ENCODE results near the gene KIAA0232.

- TF ChIP-seq CTCF (conservative IDR thresholded peaks at IDR 0.05 in 1 of 2, IDR thresholded peaks at IDR 0.05 in 1 of 2; ENCODE audit: extremely low read depth in 1 of 2, insufficient read depth in 1 of 2, low read depth in 1 of 2, low read length in 2 of 2) (no peak), EZH2 (IDR thresholded peaks at IDR 0.05; ENCODE audit: borderline replicate concordance, low read length) (no peak)
Measured at GRCh38 chr4:6773106-6773505, 9.4 kb upstream of the KIAA0232 start.

All from mammary epithelial cell (primary cell).